ENCODE results near the gene CSGALNACT2. TPM values are rescaled to one million over a fixed set of nuclear protein-coding genes. Genes with fewer than 3 reads are reported as not detected.

Gene CSGALNACT2
- polyA plus RNA-seq, 3 donors, result 4.4 to 19.3 (median 12.2) TPM

DNA sequence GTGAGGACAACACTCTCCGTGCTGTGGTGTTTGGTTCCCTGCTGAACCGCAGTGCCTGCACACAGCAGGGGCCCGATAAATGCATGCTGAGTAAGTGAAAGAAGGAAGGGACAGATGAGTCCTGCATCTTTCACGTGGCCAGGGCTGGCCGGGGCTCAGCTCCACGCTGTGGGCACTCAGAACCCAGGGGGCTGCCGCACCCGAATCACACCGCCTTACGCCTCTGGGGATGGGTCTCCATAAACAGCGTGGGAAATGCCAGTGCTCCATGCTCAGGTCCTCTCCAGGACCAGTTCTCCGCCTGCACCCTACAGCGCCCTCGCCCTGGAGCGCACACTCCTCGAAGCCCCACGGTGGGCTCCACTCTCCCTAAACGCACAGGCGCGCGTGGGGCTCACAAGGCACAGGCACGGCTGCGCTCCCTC lies 90.5 kb downstream of the CSGALNACT2 start:
- 8 to 12% (median 9%) methylated on average over 23 of the region's 23 CpGs for WGBS, 3 donors
- H3K27ac ChIP-seq (ENCODE audit: low read depth, low read length), result no peak overlapping the region

DNA sequence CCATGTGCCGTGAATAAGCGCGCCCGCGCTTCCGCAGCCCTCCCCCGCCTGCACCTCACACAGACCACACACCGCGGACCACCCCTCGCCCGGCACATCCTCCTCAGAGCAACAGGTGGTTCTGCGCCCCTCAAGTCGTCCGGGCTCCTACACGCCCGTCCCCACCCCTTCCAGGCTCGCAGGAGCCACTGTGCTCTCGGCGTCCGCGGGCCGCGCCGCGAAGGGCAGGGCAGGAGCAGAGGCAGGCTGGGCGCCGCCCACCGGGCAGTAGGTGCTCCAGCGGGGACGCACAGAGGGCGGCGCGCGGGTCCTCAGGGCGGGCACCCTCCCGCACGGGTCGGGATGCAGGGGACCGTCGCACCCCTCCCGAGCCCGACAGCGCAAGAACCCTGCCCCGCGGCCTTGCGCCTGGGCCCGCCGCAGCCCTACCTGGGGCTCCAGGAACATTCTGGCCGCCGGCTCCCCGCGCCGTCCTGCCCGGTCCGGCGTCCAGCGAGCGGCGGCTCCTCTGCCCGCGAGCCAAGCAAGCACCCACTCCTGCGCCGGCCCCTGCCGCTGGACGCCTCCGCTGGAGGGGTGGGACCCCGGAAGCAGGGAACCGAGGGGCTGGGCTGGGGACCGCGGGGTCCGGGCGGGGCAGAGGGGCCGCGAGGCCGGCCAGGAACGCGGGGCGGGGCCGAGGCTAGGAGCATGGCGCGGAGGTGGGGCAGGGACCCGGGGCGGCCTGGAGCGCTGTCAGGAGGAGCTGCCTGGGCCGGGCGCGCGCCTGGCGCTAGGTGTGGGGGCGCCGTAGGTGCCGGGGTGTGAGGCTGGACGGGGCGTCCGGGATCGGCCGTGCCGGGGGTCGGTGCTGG lies 91.2 kb downstream of the CSGALNACT2 start:
- WGBS, 3 donors, result 1 to 2% (median 1%) methylated on average over 68 to 98 of the region's 99 CpGs
- no peak overlapping the region for H3K27ac ChIP-seq (ENCODE audit: low read depth, low read length)

GRCh38 chr10:43230101-43230908 lies 92.1 kb downstream of the CSGALNACT2 start:
- WGBS, 3 donors, result 21 to 27% (median 27%) methylated on average over 32 to 35 of the region's 35 CpGs
- no peak overlapping the region for H3K27ac ChIP-seq (ENCODE audit: low read depth, low read length)

DNA sequence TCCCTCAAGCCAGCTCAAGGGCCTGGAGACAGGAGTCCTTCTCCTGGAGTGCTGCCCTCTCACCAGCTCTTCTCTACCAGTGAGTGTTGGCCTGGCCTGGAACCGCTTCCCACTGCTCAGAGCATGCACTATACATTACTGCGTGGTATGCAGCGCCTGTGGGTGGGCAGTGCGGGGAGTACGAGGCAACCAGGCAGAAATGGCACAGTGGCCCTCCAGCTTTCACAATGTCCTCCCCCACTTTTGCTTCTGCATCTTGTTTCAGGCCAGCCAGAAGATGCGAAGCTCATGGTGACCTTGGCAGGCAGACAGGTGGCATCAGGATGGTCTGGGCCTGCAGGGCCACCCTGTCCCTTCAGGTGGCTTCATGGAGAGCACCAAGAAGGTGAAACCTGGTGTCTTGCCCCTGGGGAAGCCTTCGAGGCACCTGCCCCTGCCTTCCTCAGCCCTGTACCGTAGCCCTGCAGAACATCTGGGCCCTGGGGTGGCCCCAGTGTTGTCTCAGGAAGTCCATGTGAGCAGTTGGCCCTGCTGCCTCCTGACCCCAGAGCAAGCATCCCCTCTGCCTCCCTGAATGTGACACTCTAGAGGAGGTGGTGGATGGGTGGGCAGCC lies 92.8 kb downstream of the CSGALNACT2 start:
- 82 to 90% (median 89%) methylated on average over 8 of the region's 8 CpGs for whole genome bisulfite sequencing, 3 donors

GRCh38 chr10:43231523-43232078 lies 93.4 kb downstream of the CSGALNACT2 start:
- no peak overlapping the region for H3K27ac ChIP-seq (ENCODE audit: low read depth, low read length)
- 44 to 83% (median 46%) methylated on average over 6 of the region's 6 CpGs for WGBS, 3 donors

More for the DNA sequence above, 92.8 kb downstream of the CSGALNACT2 start:
- no peak overlapping the region for H3K27ac ChIP-seq (ENCODE audit: low read depth, low read length)

- H3K27ac ChIP-seq (ENCODE audit: low read depth, low read length), result no peak overlapping the region
- 81 to 87% (median 86%) methylated on average over 19 of the region's 19 CpGs for WGBS, 3 donors
These were observed 95.6 kb downstream of the CSGALNACT2 start for GRCh38 chr10:43233601-43234430.

GRCh38 chr10:43234471-43235041 lies 96.3 kb downstream of the CSGALNACT2 start:
- 81 to 89% (median 87%) methylated on average over 9 of the region's 9 CpGs for WGBS, 3 donors
- H3K27ac ChIP-seq (ENCODE audit: low read depth, low read length), result no peak overlapping the region

Other genes starting within 250 kb of the CSGALNACT2 start
- gene RET, start 61.4 kb upstream of the CSGALNACT2 start, polyA plus RNA-seq, result under 1 TPM; 0.56 to 0.75 (median 0.65) TPM
- gene RASGEF1A, start 128.6 kb downstream of the CSGALNACT2 start, polyA plus RNA-seq, result 1 to 10 TPM in 1 of 3 donors, under 1 TPM in 2; 0.45 to 3.1 (median 0.59) TPM
- under 1 TPM in 2 of 3 donors, not detected in 1; 0.15 to 0.77 TPM for gene FXYD4, start 233.2 kb downstream of the CSGALNACT2 start, polyA plus RNA-seq

Data from adipose tissue (tissue), 3 donors.